CD4-positive, alpha-beta T cell treated with Interferon alpha-2 for 1 hour (primary cell): ENCODE measurements around the gene IL13.
A peak's percentile ranks its signal among the peaks of the same experiment; 100 is the strongest.

Source experiments
- DNase-seq, 2 donors: peaks; one replicate each; pipeline ENCODE4 v3.0.0-alpha.2; 2020 to 2022

Gene IL13

GRCh38 chr5:132691755-132692631 is 34.0 kb downstream of the IL13 start:
- DNase-seq = peak in 1 of 2 donors; percentile 12

- no peak for DNase-seq
Measured at GRCh38 chr5:132692632-132692967, 34.6 kb downstream of the IL13 start.

GRCh38 chr5:132695956-132696355 is 38.0 kb downstream of the IL13 start:
- no peak for DNase-seq

- no peak for DNase-seq
Measured at GRCh38 chr5:132704875-132705274, 46.9 kb downstream of the IL13 start.

- no peak for DNase-seq
Measured at GRCh38 chr5:132708645-132709044, 50.7 kb downstream of the IL13 start.
